Dermis microvascular lymphatic vessel endothelial cell (primary cell): ENCODE results near the gene HLA-F. TPM values are rescaled to one million over a fixed set of nuclear protein-coding genes. Genes with fewer than 3 reads are reported as not detected.

Experiments used
- DNase-seq, 2 donors: peaks; one replicate each; pipeline versions ENCODE4 v3.0.0 to v3.0.0-alpha.2; 2010; ENCODE audit warnings: low read depth in 2 of 2
- total RNA-seq: library from RNA; depleted of rRNA; stranded (reverse); fragments of >200 nt; gene quantifications from 2 replicates; pipeline ENCODE4 v1.2.1, GENCODE V29; 2014

Gene HLA-F
- total RNA-seq, 1 donor from 2014 or later: 15.0 TPM

DNA sequence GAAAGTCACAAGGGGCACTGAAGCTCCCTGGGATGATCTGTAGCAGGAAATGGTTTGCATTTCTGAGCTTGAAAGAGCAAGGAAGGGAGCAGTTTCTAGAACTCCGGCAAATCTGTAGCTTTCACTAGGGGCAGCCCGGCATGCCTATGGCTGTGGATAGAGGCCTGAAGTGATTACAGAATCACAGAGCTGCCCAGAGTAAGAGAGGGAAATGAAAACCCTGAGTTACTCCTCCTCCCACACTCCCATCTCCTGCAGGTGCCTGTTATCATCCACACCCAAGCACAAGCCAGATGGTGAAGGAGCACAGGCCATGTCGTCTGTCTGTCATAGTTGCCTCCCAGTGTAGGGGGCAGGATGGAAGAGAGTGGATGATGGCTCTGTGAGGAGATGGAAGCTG lies 37.1 kb downstream of the HLA-F start:
- DNase-seq: no peak

DNA sequence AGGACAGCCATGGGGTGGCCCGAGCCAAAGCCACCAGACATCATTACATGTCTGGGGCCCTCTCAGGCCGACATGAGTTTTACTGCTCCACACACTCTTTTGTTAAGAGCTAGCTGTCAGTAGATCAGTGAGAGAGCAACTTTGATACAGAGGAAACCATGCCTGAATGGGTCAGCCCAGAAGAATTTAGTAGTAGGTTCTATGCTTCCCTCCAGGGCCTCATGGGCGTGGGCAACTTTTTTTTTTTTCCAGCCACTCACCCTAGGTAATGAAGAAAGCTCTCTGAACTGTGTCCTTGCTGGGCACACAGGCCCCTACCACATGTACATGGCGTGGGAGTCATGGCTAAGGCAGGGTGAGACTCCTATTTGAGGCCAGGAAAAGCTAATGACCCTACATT lies 38.8 kb downstream of the HLA-F start:
- no peak for DNase-seq

DNA sequence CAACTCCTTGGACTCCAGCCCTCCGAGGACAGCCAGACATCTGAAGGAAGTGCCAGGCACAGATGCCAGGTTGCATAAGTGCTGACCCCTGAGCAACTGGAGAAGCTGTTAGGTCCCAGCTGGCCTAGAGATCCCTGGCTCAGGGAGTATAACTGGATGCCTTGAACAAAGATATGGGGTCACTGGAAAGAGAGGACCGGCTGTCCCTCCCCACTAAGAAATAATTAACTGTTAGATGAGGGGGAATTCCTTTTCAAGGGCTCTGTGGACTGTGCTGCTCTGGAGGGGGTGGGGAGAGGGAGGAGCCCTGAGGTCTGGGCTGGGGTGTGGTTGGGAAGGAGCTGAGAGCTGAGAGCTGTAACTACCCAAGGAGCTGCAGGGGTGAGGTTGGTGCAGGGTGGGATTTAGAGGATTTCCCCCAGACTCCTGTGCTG lies 39.6 kb downstream of the HLA-F start:
- DNase-seq: no peak

DNA sequence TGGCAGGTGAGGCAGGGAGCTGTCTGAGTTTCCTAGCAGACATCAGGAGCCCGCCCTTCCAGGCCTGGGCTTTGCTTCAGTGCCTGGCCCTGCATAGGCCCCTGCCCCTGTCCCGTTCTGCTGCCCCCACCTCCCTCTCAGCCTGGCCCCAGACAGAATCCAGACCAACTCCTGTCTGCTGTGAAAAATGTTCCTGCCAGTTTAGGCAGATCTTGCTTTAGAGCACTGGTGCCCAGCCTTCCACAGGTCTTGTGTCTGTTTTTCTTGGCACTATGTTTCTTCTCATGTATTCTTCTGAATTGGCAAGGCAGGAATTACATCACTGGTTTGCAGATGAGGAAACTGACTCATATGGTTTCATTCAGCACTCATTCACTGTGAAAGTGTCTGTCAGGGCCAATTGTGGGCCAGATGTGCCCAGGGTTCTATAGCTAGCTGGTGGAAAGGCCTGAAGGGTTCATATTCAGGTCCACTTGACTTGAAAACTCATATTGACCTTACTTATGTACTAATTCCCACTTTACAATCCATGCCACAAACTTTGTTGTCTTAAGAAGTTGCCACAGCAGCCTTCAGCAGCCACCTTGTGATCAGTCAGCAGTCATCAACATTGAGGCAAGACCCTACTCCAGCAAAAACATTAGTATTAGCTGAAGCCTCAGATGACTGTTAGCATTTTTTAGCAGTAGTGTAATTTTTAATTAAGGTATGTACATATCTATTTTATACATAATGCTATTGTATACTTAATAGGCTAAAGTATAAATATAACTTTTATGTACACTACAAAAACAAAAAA lies 40.5 kb downstream of the HLA-F start:
- DNase-seq: peak; percentile 58 to 95

DNA sequence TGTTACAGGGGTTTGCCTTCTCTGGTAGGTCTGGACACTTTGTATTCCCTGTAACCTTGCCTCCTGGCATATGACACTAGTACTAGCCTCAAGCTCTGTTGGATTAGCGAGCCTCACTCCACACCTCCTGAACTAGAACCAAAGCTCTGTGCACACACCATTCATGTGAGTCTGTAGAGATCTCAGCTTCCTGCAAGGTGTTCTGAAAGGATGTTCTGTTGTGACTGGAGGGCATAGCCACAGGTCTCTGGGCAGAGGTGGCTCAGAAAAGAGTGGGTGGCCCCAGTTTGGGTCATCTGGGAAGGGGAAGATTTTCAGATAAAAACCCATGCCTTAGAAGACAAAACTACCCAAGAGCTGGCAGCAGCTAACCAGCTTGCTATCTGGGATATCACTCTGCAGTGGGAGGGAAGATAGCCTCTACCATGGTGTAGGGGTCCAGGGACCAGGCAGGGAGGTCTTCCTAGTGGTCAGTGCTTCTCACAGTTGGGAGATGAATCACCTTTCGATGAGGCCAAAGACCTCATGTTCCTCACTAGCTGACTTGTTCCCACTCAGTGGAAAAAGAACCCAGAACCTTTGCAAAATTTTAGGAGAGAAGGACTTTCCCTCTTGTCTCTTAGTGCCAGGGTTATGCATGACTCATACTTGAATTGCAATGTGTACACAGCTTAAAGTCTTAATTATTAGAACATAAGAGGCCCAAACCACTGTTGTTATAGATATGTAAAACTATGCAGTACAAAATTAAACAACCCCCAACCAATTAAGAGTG lies 41.4 kb downstream of the HLA-F start:
- DNase-seq: no peak

DNA sequence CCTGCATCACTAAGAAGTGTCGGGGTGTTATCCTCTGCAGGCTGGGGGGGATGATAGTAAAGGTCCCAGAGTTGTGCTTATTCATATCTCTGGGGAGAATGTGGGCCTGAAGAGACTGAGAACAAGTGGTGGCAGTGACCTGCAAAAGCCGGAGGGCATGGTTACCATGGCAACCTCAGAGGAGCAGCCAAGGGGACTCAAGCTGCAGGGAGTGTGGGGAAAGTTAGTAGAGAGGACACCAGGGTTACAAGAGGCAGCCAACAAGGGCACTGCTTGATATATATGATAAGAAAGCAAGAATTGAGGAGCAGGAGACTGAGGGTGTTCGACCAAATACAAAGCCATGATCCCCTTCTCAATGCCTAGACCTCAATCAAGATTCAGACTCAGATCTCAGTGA lies 46.1 kb downstream of the HLA-F start:
- DNase-seq: no peak

DNA sequence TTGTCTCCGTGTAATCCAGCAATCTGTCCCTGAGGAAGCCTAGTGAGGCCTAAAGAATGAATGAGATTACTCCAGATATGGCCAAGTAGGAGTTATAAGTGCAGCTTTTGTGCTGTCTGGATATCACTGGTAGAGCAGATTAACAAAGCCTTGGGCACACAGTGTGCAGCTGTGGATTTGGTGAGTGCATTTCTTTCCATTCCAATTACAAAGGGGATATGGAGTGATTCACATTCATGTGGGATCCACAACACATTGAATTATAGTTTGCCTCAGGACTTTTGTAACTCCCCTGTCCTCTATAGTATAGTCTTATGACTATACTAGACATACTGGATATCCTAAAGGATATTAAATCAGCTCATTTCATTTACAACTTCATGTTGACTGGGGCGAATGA lies 47.1 kb downstream of the HLA-F start:
- no peak for DNase-seq

DNA sequence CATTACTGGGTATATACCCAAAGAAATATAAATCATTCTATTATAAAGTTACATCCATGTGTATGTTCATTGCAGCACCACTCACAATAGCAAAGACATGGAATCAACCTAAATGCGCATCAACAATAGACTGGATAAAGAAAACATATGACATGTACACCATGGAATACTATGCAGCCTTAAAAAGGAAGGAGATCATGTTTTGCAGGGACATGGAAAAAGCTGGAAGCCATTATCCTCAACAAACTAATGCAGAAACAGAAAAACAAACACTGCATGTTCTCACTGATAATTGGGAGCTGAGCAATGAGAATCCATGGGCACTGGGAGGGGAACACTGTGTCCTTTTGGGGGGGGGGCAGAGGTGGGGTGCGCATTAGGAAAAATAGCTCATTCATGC lies 53.5 kb downstream of the HLA-F start:
- no peak for DNase-seq

Other genes starting within 250 kb of the HLA-F start
- gene MAS1L, start 235.5 kb upstream of the HLA-F start, total RNA-seq: not detected in 2 replicates
- 39.0 and 91.9 TPM in 2 replicates for gene UBD, start 163.7 kb upstream of the HLA-F start, total RNA-seq
- gene OR2H2, start 138.3 kb upstream of the HLA-F start, total RNA-seq: not detected in 2 replicates
- gene GABBR1, start 90.3 kb upstream of the HLA-F start, total RNA-seq: 1.9 and 2.9 TPM in 2 replicates
- not detected in 2 replicates for gene MOG, start 66.3 kb upstream of the HLA-F start, total RNA-seq
- 0.51 and 0.63 TPM in 2 replicates for gene ZFP57, start 42.3 kb upstream of the HLA-F start, total RNA-seq
- not detected in 2 replicates for gene HLA-G, start 104.4 kb downstream of the HLA-F start, total RNA-seq
- 519 and 1,118 TPM in 2 replicates for gene HLA-A, start 219.1 kb downstream of the HLA-F start, total RNA-seq